Kidney epithelial cell (primary cell): Measurements from ENCODE around the gene HYAL2. TPM values are rescaled to one million over a fixed set of nuclear protein-coding genes. Genes with fewer than 3 reads are reported as not detected.
"Not testable (repeated sequence)": the region's sequence is repeated elsewhere in the genome, so short reads cannot be mapped to it uniquely, and the experiment has no call there.

Source experiments
- DNase-seq: peaks from one replicate; pipeline ENCODE4 v3.0.0-alpha.2; 2010; ENCODE audit warnings: low read depth
- H3K27me3 ChIP-seq: 2 replicates; pipeline ENCODE4 v1.6.0; 2011; ENCODE audit warnings: low read length; ENCODE audit not compliant: control insufficient read depth, insufficient read depth
- H3K36me3 ChIP-seq: 2 replicates; pipeline ENCODE4 v1.5.1; 2011; ENCODE audit warnings: low read length; ENCODE audit not compliant: control insufficient read depth, insufficient read depth
- H3K4me3 ChIP-seq: 2 replicates; pipeline ENCODE4 v1.5.1; 2011; ENCODE audit warnings: low read depth, mild to moderate bottlenecking, control low read depth, low read length
- total RNA-seq: library from RNA; depleted of rRNA; stranded (reverse); fragments of >200 nt; gene quantifications from 2 replicates; pipeline ENCODE4 v1.2.3, GENCODE V29; 2015
- TF ChIP-seq, protein P1 (sequence below): IDR thresholded peaks from 2 replicates; pipeline ENCODE4 v1.5.1; 2011; ENCODE audit warnings: mild to moderate bottlenecking, moderate library complexity, low read length, control low read depth, inconsistent platforms; ENCODE audit not compliant: insufficient read depth, poor library complexity, severe bottlenecking

Gene HYAL2
- total RNA-seq, 1 donor from 2014 or later: 89.3 TPM

GRCh38 chr3:50290161-50290641 is 32.3 kb downstream of the HYAL2 start:
- H3K4me3 ChIP-seq: no peak overlapping the region
- no peak for DNase-seq

DNA sequence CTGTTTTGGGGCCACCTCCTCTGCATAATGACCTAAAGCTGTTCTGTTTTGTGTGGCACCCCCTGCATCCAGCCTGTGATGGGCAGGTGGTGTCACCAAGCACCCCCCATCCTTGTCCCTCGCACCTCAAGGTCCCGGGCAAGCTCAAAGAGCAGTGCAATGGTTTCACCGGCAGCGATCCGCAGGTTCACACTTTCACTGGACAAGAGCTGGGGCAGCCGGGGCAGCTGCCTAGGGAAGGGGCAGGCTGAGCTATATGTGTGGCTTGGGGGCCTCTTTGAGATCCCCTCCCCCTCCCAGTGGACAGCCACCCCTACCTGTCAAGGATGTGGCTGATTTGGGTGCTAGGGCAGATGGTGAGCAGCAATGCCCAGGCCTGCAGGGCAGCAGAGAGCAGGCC is 33.4 kb downstream of the HYAL2 start:
- Histone ChIP-seq H3K4me3 (no peak overlapping the region), H3K27me3 (no peaks in the 10 kb centered on the region), H3K36me3 (peaks cover 3% of the 10 kb centered on the region)
- TF ChIP-seq, protein P1, sequence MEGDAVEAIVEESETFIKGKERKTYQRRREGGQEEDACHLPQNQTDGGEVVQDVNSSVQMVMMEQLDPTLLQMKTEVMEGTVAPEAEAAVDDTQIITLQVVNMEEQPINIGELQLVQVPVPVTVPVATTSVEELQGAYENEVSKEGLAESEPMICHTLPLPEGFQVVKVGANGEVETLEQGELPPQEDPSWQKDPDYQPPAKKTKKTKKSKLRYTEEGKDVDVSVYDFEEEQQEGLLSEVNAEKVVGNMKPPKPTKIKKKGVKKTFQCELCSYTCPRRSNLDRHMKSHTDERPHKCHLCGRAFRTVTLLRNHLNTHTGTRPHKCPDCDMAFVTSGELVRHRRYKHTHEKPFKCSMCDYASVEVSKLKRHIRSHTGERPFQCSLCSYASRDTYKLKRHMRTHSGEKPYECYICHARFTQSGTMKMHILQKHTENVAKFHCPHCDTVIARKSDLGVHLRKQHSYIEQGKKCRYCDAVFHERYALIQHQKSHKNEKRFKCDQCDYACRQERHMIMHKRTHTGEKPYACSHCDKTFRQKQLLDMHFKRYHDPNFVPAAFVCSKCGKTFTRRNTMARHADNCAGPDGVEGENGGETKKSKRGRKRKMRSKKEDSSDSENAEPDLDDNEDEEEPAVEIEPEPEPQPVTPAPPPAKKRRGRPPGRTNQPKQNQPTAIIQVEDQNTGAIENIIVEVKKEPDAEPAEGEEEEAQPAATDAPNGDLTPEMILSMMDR: no peak
- DNase-seq: no peak

More at GRCh38 chr3:50290161-50290641, 32.3 kb downstream of the HYAL2 start:
- Histone ChIP-seq H3K27me3 (no peaks in the 10 kb centered on the region), H3K36me3 (peaks cover 3% of the 10 kb centered on the region)
- TF ChIP-seq, protein P1: no peak

- Histone ChIP-seq H3K36me3 (peaks cover 3% of the 10 kb centered on the region), H3K27me3 (no peaks in the 10 kb centered on the region), H3K4me3 (no peak overlapping the region)
- DNase-seq: no peak
- TF ChIP-seq, protein P1: no peak
These were observed 34.0 kb downstream of the HYAL2 start for GRCh38 chr3:50288387-50289007.

DNA sequence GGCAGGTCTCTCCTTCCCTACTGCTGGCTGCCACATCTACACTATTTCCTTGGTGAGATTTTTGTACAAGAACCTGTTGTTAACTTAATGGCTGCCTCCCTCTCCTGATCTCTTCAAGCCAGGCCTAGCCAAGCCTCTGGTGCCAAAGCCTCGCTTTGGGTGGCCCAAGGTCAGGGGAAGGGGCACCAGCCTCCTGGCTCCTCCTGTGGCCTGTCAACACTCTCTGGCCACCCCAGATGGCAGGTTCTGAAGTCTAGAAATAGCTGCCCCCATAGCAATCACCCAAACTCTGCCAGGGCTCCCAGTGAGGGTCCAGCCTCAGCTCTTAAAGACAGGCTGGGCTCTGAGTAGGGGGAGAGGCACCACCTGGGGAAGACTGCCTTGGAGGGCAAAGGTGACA is 35.3 kb downstream of the HYAL2 start:
- Histone ChIP-seq H3K27me3 (no peaks in the 10 kb centered on the region), H3K36me3 (peaks cover 3% of the 10 kb centered on the region), H3K4me3 (no peak overlapping the region)
- no peak for DNase-seq
- TF ChIP-seq, protein P1: no peak

GRCh38 chr3:50286322-50287227 is 36.0 kb downstream of the HYAL2 start:
- DNase-seq: no peak
- Histone ChIP-seq H3K36me3 (peaks cover 3% of the 10 kb centered on the region), H3K4me3 (no peak overlapping the region), H3K27me3 (no peaks in the 10 kb centered on the region)
- TF ChIP-seq, protein P1: no peak

DNA sequence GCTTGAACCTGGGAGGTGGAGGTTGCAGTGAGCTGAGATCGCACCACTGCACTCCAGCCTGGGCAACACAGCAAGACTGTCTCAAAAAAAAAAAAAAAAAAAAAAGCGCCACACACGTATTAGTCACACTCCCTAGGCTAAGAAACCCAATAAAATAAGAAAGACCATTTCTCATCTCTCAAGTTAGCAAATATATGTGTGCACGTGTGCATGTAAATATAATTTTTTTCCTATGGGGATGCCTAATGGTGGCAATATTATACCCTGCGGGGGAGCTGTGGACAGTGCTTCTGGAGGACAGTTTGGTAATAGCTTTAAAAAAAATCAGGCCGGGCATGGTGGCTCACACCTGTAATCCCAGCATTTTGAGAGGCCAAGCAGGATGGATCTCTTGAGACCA is 38.4 kb downstream of the HYAL2 start:
- not testable (repeated sequence) for H3K4me3 ChIP-seq, H3K36me3 ChIP-seq, H3K27me3 ChIP-seq, DNase-seq
